H1 (cell line): ENCODE measurements around the gene SLC6A8.

Source experiments
- ATF2 ChIP-seq: IDR thresholded peaks from 2 replicates; pipeline ENCODE4 v1.6.1; 2012; ENCODE audit warnings: low read length, inconsistent platforms
- BACH1 ChIP-seq: IDR thresholded peaks from 2 replicates; pipeline ENCODE4 v1.6.1; 2012; ENCODE audit warnings: low read length, improper control_type of control experiment
- BRCA1 ChIP-seq: IDR thresholded peaks from 2 replicates; pipeline ENCODE4 v1.6.1; 2012; ENCODE audit warnings: low read depth, low read length, improper control_type of control experiment
- CHD2 ChIP-seq: IDR thresholded peaks from 2 replicates; pipeline ENCODE4 v1.6.1; 2012; ENCODE audit warnings: low read length, improper control_type of control experiment
- HDAC2 ChIP-seq, 2 experiments: fragments of 300-600 bp in 1 of 2; sonication (generic) in 1 of 2; IDR thresholded peaks; 2 replicates each; pipeline ENCODE4 v1.6.1; 2011 to 2012; ENCODE audit warnings: low read depth in 2 of 2, low read length in 2 of 2, mild to moderate bottlenecking in 2 of 2, moderate library complexity in 2 of 2, borderline replicate concordance in 1 of 2, inconsistent platforms in 1 of 2
- KDM1A ChIP-seq: fragments of 200-600, 300-600 bp; sonication (generic); IDR thresholded peaks from 2 replicates; pipeline ENCODE4 v1.7.1; 2016; ENCODE audit warnings: mild to moderate bottlenecking, low read length, borderline replicate concordance
- MAX ChIP-seq: IDR thresholded peaks from 2 replicates; pipeline ENCODE4 v1.6.1; 2012; ENCODE audit warnings: inconsistent platforms
- NRF1 ChIP-seq: IDR thresholded peaks from 2 replicates; pipeline ENCODE4 v1.6.1; 2011; ENCODE audit warnings: mild to moderate bottlenecking, low read depth, low read length, improper control_type of control experiment
- POLR2A ChIP-seq, 2 experiments: IDR thresholded peaks; 1 replicate in 1 of 2; 2 replicates in 1 of 2; pipeline ENCODE4 v1.6.1; 2011; ENCODE audit warnings: low read depth in 2 of 2, low read length in 2 of 2, mild to moderate bottlenecking in 2 of 2; ENCODE audit errors: control extremely low read depth in 1 of 2
- POLR2AphosphoS5 ChIP-seq: IDR thresholded peaks from 2 replicates; pipeline ENCODE4 v1.6.1; 2011; ENCODE audit warnings: low read depth, low read length
- RAD21 ChIP-seq, 2 experiments: IDR thresholded peaks in 1 of 2; conservative IDR thresholded peaks in 1 of 2; 2 replicates each; pipeline ENCODE4 v1.6.1; 2011; ENCODE audit warnings: low read depth in 2 of 2, low read length in 2 of 2, improper control_type of control experiment in 1 of 2, inconsistent platforms in 1 of 2, mild to moderate bottlenecking in 1 of 2, moderate library complexity in 1 of 2
- TAF1 ChIP-seq: IDR thresholded peaks from 2 replicates; pipeline ENCODE4 v1.6.1; 2011; ENCODE audit warnings: mild to moderate bottlenecking, low read depth, low read length
- TF ChIP-seq, protein P1 (sequence below), 3 experiments: IDR thresholded peaks; 1 replicate in 2 of 3; 2 replicates in 1 of 3; pipeline versions ENCODE4 v1.5.1 to v1.6.1; 2011; ENCODE audit warnings: low read length in 3 of 3, mild to moderate bottlenecking in 3 of 3, inconsistent platforms in 2 of 3, low read depth in 1 of 3, moderate library complexity in 1 of 3; ENCODE audit not compliant: insufficient read depth in 1 of 3; ENCODE audit errors: control extremely low read depth in 1 of 3

GRCh38 chrX:153700967-153701366 lies 13.2 kb downstream of the SLC6A8 start:
- TF ChIP-seq, protein P1, sequence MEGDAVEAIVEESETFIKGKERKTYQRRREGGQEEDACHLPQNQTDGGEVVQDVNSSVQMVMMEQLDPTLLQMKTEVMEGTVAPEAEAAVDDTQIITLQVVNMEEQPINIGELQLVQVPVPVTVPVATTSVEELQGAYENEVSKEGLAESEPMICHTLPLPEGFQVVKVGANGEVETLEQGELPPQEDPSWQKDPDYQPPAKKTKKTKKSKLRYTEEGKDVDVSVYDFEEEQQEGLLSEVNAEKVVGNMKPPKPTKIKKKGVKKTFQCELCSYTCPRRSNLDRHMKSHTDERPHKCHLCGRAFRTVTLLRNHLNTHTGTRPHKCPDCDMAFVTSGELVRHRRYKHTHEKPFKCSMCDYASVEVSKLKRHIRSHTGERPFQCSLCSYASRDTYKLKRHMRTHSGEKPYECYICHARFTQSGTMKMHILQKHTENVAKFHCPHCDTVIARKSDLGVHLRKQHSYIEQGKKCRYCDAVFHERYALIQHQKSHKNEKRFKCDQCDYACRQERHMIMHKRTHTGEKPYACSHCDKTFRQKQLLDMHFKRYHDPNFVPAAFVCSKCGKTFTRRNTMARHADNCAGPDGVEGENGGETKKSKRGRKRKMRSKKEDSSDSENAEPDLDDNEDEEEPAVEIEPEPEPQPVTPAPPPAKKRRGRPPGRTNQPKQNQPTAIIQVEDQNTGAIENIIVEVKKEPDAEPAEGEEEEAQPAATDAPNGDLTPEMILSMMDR (IDR thresholded peaks at IDR 0.05; ENCODE audit: control extremely low read depth in 1 of 3, insufficient read depth in 1 of 3, low read depth in 1 of 3, low read length in 3 of 3), result no peak
- TF ChIP-seq TAF1 (no peak), BACH1 (no peak), RAD21 (IDR thresholded peaks at IDR 0.05 in 1 of 2, conservative IDR thresholded peaks at IDR 0.05 in 1 of 2; ENCODE audit: low read depth in 2 of 2, low read length in 2 of 2) (no peak), POLR2A (IDR thresholded peaks at IDR 0.05; ENCODE audit: control extremely low read depth in 1 of 2, low read depth in 2 of 2, low read length in 2 of 2) (no peak), HDAC2 (IDR thresholded peaks at IDR 0.05; ENCODE audit: borderline replicate concordance in 1 of 2, low read depth in 2 of 2, low read length in 2 of 2) (no peak), NRF1 (no peak), MAX (no peak), BRCA1 (no peak), POLR2AphosphoS5 (no peak), ATF2 (no peak), CHD2 (no peak), KDM1A (no peak)
